RWPE2 (cell line): Measurements from ENCODE around the gene FHIT.

Source experiments
- ATAC-seq: fragments of 200-7000 bp; cut with Tn5 transposase; 3 replicates; pipeline ENCODE4 v1.9.1; 2021; ENCODE audit warnings: low read depth
- DNase-seq: peaks from one replicate; pipeline ENCODE4 v3.0.0-alpha.2; 2020; ENCODE audit warnings: low spot score
- H3K27ac ChIP-seq: fragments of 450-650 bp; 2 replicates; pipeline ENCODE4 v1.5.1; 2017; ENCODE audit warnings: mild to moderate bottlenecking; ENCODE audit not compliant: poor library complexity, severe bottlenecking
- H3K27me3 ChIP-seq: fragments of 250-450 bp; sonication (Bioruptor Pico); 2 replicates; pipeline ENCODE4 v1.5.1; 2021; ENCODE audit warnings: mild to moderate bottlenecking, moderate library complexity; ENCODE audit not compliant: insufficient read depth, poor library complexity, severe bottlenecking
- H3K36me3 ChIP-seq: fragments of 250-450 bp; sonication (Bioruptor Pico); 2 replicates; pipeline ENCODE4 v1.5.1; 2020; ENCODE audit warnings: low read depth, mild to moderate bottlenecking, moderate library complexity
- H3K4me1 ChIP-seq: fragments of 250-450 bp; sonication (Bioruptor Pico); 2 replicates; pipeline ENCODE4 v1.5.1; 2021; ENCODE audit warnings: mild to moderate bottlenecking, moderate library complexity; ENCODE audit not compliant: insufficient read depth, poor library complexity, severe bottlenecking
- H3K4me3 ChIP-seq: fragments of 250-450 bp; sonication (Bioruptor Pico); 2 replicates; pipeline ENCODE4 v1.5.1; 2021; ENCODE audit warnings: mild to moderate bottlenecking, moderate library complexity; ENCODE audit not compliant: severe bottlenecking
- H3K9me3 ChIP-seq: fragments of 250-450 bp; sonication (Bioruptor Pico); 2 replicates; pipeline ENCODE4 v1.5.1; 2021; ENCODE audit warnings: mild to moderate bottlenecking, moderate library complexity; ENCODE audit not compliant: severe bottlenecking
- CTCF ChIP-seq: fragments of 450-650 bp; IDR thresholded peaks from one replicate; pipeline ENCODE4 v1.5.1; 2017; ENCODE audit warnings: mild to moderate bottlenecking, moderate library complexity; ENCODE audit not compliant: poor library complexity, severe bottlenecking

FHIT gene

GRCh38 chr3:59949311-59949710 lies 1301.9 kb downstream of the FHIT start:
- DNase-seq (no peak), ATAC-seq (no peak)
- H3K27ac ChIP-seq, result no peak overlapping the region
- no peaks in the 10 kb centered on the region for H3K9me3 ChIP-seq
- no peaks in the 10 kb centered on the region for H3K27me3 ChIP-seq
- H3K36me3 ChIP-seq, result no peaks in the 10 kb centered on the region
- no peak overlapping the region for H3K4me3 ChIP-seq
- no peak for TF ChIP-seq CTCF
- no peaks in the 10 kb centered on the region for H3K4me1 ChIP-seq

DNA sequence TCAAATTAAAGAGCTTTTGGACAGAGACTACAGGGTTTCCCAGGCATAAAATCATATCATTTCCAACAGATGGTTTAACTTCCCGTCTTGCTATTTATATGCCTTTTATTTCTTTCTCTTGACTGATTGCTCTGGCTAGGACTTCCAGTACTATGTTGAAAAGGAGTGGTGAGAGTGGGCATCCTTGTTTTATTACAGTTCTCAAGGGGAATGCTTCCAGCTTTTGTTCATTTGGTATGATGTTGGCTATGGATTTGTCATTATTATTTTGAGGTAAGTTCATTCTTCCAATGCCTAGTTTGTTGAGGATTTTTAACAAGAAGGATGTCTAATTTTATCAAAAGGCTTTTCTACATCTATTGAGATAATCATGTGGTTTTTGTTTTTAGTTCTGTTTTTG lies 1304.9 kb downstream of the FHIT start:
- no peak for TF ChIP-seq CTCF

GRCh38 chr3:59940718-59941117 lies 1310.5 kb downstream of the FHIT start:
- DNase-seq (no peak), ATAC-seq (no peak)
- no peaks in the 10 kb centered on the region for H3K36me3 ChIP-seq
- no peaks in the 10 kb centered on the region for H3K27me3 ChIP-seq
- TF ChIP-seq CTCF, result no peak
- no peaks in the 10 kb centered on the region for H3K9me3 ChIP-seq
- no peak overlapping the region for H3K4me3 ChIP-seq
- H3K4me1 ChIP-seq, result no peaks in the 10 kb centered on the region
- no peak overlapping the region for H3K27ac ChIP-seq

More for the DNA sequence above, 1304.9 kb downstream of the FHIT start:
- no peaks in the 10 kb centered on the region for H3K9me3 ChIP-seq
- no peaks in the 10 kb centered on the region for H3K27me3 ChIP-seq
- ATAC-seq (no peak), DNase-seq (no peak)
- no peaks in the 10 kb centered on the region for H3K36me3 ChIP-seq
- H3K4me1 ChIP-seq, result no peaks in the 10 kb centered on the region
- no peak overlapping the region for H3K4me3 ChIP-seq
- no peak overlapping the region for H3K27ac ChIP-seq

- TF ChIP-seq CTCF, result no peak
- ATAC-seq, result no peak
- H3K27me3 ChIP-seq, result no peaks in the 10 kb centered on the region
These were observed 1311.3 kb downstream of the FHIT start for GRCh38 chr3:59939826-59940426.

DNA sequence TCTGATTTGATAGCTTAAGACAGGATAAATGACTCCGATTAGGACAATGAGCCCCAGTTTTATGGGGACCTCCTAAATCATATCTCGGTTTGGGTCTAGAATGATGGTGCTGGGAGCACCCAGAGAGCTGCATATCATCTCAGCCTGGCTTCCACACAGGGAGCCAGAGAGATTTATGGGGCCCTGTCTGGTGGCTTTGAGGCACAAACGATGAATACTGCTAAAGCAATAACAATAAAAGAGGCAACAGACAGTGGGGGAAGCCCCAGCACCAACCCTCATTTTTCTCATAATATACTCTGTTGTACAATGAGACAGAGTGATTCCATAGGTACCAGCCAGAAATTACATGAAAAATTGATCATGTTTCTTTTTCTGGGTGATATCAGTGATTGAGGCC lies 1312.4 kb downstream of the FHIT start:
- ATAC-seq, result no peak
- Histone ChIP-seq H3K36me3 (no peaks in the 10 kb centered on the region), H3K4me3 (no peak overlapping the region), H3K27me3 (no peaks in the 10 kb centered on the region), H3K4me1 (no peaks in the 10 kb centered on the region), H3K27ac (no peak overlapping the region), H3K9me3 (no peaks in the 10 kb centered on the region)
- no peak for DNase-seq
- no peak for TF ChIP-seq CTCF

More at GRCh38 chr3:59939826-59940426, 1311.3 kb downstream of the FHIT start:
- Histone ChIP-seq H3K27ac (no peak overlapping the region), H3K4me1 (no peaks in the 10 kb centered on the region), H3K4me3 (no peak overlapping the region), H3K36me3 (no peaks in the 10 kb centered on the region), H3K9me3 (no peaks in the 10 kb centered on the region)
- no peak for DNase-seq
